GM19351 (cell line): ENCODE data around the gene DAO.
"Not testable (repeated sequence)": the region's sequence is repeated elsewhere in the genome, so short reads cannot be mapped to it uniquely, and the experiment has no call there.

Source experiments
- ATAC-seq: cut with Tn5 transposase; IDR thresholded peaks from one replicate; pipeline ENCODE4 v1.9.1; 2021; ENCODE audit warnings: mild to moderate bottlenecking, moderate library complexity; ENCODE audit not compliant: unreplicated experiment

Gene DAO

GRCh38 chr12:108879615-108880254 is at the start of gene DAO:
TSS of gene DAO (plus strand) at chr12:108880092. CDS start at chr12:108885007, 4,915 bp downstream.
- no peak for ATAC-seq

DNA sequence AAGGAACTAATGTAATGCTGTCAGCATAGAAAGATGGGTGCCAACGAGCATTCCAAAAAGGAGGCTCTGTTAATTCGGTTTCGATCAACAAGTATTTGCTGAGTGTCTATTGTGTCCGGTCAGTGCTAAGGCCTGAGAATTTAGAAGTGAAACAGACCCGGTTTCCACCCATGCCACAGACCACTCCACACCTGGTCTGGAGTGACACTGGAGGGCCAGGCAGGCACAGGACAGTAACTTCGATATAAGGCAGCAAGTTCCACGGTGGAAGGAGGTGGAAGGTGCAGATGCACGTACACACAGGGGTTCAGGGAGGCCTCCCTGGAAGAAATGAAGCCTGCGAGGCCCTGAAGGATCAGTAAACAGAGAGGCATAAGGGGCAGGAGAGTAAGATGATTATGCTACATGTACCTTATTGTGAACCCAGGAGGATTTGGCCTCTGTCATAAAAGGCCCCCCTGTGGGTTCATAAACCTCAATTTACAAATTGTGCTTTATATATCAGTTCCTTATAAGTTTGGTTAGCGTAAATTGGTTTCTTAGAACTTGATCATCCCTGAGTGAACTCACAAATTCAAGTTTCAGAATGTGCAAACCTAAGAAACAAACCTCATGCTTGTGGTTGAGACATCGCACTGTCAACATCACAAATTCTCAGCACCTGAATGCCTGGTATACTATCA is 48.4 kb upstream of the DAO start:
- peak; percentile 81 for ATAC-seq

DNA sequence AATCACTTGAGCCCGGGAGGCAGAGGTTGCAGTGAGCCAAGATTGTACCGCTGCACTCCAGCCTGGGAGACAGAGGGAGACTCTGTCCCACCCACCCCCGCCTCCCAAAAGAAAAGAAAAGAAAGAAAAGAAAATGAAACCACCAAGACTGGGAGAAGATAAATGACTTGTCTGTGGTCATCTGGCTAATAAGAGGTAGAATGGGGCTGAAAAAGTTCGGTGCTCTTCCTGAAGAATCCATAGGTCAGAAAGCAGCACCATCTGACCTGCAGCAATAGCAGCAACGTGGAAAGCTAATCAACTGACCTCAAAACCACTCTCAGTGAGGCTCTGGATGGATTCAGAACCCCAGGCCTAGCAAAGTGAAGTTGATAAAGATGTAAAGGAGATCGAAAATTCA is 47.7 kb upstream of the DAO start:
- ATAC-seq = no peak

DNA sequence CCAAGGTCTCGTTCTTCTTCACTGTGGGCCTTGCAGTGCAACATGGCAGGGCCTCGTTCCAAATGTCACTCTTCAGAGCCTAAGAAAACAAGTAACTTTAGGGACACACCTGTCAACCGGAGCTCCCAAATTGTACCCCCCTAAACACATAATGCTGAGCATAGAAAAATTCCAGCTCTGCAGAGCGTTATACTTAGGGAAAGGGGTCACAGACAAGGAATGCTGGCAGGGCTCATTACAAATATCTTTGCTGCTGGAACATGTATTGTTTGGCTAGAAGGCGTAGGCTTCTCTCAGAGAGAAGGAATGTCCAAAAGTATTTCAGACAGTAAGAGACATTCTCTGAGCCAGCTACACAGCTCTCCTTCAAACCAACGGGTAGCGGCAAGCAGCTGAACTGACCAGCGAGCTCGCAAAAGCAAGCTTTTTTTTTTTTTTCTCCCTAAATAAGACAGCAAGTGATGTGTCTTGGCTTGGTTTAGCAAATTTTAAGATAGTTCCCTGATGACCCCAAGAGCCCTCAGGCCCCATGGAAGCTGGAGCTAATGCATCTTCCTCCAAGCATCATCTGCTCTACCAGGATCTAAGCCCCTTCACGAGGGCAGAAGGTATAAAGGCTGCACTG is 47.0 kb upstream of the DAO start:
- no peak for ATAC-seq

DNA sequence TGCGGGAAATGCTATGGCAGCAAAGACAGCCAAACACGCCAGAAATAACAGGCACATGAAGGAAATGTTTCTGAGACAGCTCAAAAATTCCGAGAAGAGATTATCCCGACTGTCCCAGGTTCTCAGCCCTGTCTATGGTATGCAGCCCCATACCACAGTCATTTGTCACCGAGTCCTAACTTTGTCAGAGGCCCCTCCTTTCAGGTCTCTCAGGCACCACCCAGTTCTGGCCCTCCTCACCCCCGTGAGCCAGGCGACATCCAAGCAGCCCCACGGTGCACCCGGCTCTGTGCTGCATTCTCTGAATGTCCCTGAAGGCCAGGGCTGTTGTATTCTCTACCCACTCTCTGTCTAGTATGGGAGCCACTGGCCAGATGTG is 46.5 kb upstream of the DAO start:
- ATAC-seq = no peak

DNA sequence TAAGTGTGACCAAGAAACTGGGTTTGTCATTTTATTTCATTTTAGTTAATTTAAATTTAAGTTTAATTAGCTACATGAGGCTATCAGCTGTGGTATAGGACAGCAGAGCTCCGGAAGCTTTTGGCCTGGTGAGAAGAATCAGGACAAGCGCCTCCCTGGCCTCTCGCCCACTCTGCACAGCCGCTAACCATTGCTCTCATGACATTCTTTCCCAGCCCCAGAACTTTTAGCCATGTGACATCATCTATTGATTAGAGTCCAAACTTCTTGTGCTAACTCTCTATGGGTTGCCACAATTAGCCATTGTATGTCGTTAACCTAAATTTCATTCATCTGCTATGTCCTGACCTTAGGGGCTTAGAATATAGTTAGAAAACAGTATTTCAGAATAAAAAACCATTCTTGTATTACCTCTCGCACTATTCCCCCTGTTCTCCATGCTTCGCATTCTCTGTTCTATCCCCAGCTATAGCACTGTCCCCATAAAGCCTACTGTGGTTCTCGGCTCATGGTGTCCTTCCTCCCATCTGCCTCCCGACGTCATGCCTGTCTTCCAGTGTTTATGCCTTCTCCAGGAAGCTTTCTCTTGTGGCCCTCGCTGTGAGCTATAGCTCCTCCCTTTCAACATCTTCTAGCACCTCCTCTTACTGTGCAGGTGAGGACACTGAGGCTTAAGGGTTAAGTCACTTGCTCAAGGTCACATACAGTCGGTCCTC is 46.0 kb upstream of the DAO start:
- no peak for ATAC-seq

DNA sequence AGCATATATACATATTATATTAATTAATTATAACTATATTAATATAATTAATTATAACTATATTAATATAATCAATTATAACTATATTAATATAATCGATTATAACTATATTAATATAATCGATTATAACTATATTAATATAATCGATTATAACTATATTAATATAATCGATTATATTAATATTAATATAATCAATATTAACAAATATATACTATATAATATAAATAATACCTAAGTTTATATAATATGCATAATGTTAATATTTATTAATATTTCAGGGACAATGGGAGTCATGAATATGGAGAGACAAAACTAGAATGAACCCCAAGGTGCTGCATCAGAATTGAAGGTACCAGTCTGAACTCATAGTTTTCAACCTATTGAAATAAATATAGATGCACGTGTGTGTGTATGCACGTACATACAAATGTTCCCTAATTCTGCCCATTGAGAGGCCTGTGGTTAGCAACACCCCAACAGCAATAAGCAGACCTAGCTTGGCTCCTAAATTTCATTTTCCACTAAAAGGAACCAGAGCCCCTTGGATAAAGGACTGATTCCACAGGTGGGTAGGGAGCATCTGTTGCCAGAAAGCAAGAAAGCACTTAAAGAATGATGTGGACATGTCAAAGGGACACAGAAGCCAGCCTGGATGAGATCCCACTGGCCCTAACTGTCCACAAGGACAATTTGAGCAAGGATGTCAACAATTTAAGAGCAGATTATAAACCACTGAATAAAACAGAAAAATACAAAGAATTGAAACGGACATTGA is 43.8 kb upstream of the DAO start:
- ATAC-seq = no peak

GRCh38 chr12:108837239-108837638 is 42.7 kb upstream of the DAO start:
- ATAC-seq = no peak

GRCh38 chr12:108837680-108838079 is 42.2 kb upstream of the DAO start:
- no peak for ATAC-seq

- ATAC-seq = peak; percentile 97
Measured at GRCh38 chr12:108838194-108839017, 41.5 kb upstream of the DAO start.

GRCh38 chr12:108839018-108839889 is 40.6 kb upstream of the DAO start:
- no peak for ATAC-seq

DNA sequence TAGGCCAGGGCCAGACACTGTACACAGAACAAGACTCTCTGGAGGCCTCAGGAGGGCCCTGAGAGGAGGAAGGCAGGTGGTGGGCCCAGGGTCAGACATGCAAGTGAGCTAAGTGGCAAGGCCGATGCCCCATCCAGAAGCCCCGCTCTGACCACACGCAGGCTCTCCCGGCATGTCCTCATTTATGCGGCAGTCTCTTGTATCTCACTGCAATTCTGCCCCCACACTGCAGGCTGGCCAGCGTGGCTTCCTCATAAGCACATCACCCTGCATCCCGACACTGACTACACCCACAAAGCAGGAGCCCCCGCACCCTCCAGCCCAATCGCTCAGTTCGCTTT is 40.0 kb upstream of the DAO start:
- ATAC-seq = no peak

GRCh38 chr12:108840605-108841332 is 39.1 kb upstream of the DAO start:
- no peak for ATAC-seq

DNA sequence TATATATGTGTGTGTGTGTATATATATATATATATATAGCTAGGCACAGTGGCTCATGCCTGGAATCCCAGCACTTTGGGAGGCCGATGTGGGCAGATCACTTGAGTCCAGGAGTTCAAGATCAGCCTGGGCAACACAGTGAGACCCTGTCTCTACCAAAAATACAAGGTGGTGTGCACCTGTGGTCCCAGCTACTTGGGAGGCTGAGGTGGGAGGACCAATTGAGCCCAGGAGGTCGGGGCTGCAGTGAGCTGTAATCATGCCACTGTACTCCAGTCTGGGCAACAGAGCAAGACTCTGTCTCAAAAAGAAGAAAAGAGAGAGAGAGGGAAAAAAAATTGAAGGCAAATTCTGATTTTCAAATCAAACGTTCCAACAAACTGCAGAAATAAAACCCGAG is 38.1 kb upstream of the DAO start:
- ATAC-seq = not testable (repeated sequence)

DNA sequence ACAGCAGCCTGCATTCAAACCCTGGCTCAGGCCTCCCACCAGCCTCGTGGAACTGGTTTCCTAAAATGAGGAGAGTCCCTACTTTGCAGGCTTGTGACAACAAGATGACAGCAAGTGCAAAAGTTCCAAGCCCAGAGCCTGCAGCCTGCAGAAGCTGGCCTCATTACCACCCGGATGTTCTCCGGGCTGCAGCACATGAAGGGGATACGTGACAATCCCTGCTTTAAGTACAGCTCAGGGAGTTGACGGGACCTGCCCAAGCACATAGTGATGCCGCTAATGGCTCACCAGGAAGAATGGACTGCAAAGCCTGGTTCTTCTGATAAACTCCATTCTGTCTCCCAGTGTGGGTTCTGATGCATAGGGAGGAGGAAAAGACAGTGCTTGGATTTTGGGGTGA is 37.5 kb upstream of the DAO start:
- ATAC-seq = no peak

DNA sequence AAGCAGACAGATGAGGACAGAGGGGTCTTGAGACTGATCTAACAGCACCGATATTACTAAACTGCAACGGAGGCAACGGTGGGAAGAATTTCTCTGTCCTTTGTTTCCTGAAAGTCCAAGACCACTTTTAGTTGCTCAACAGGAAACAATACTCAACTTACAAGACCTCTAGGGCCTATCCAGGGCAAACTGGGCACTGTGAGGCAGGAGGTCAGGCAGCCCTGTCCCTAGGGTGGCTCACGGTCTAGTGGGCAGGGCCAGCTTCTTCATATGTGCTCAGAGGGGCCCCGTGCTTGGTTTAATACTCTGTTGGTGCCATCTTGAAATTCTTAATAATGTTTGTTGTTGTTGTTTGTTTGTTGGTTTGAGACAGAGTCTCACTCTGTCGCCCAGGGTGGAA is 36.7 kb upstream of the DAO start:
- ATAC-seq = no peak

DNA sequence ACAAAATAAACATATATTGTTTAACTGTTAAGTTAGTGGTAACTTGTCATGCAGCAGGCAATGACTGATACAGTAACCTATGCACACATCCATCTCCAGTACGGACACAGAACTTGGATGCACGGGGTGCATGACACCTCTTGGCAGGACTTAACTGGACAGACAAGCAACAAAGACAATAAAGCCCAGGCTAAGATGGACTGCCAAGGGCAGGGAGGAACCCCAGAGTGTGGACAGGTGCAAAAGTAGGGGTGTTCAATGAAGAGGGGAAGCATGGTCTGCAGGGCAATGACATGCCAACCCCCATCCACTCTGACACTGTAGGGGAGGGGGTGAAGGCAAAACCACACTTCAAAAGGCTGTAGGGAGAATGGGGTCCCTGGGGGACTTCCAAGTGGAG is 34.2 kb upstream of the DAO start:
- ATAC-seq = no peak

DNA sequence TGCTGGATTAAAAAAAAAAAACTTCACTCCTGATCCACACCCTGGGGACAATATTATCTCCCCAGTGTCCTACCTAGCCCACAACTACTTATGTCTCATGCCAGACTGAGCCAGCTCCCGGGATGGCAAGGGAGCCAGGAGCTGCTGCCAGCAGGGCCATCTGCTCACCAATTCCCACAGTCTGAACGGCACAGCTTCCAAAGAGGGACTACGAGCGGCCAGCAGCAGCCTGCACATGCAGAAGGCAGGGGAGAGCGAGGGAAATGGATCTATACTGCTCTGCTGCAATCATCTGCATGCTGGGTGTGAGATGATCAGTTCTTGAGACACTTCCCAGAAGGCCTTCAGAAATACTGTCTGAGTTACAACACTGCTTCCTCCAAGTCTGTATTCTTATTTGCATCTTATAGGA is 33.6 kb upstream of the DAO start:
- ATAC-seq = no peak

DNA sequence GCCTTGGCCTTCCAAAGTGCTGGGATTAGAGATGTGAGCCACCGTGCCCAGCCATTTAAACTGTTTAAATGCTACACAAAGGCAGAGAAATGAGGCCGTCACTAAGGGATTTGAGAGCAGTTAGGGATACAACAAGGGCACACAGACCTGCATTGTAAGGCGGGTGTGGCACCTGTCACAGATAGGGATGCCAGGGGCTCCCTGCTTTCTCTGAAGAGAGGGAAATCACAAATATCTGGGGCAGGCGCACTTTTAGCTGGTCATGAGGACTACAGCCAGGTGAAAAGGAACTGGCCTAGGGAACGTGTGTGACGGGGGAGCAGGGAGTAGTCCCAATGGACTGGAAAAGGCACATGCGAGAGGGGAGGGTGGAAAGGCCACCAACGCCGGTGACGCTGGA is 32.2 kb upstream of the DAO start:
- no peak for ATAC-seq
